ENCODE measurements around the gene PRAMEF4.
"Not testable (repeated sequence)": the region's sequence is repeated elsewhere in the genome, so short reads cannot be mapped to it uniquely, and the experiment has no call there.

PRAMEF4 gene

DNA sequence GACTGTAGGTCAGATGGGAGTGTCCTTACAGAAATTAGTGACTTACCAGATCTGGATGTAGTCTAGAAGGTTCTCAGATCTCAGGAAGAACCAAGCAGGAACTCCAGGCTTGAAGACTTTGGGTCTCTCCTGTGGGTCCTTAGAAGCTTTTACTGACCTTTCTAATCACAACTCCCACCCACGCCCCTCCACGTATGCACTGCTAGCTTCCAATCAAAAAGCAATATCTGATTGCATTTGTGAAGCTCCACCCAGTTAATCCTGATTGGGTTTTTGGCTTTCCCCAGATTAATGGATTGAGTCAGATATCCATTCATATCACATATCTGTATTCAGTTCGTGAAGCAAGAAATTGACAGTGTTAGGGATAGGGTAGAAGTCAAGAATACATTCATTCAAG lies at the start of gene PRAMEF4:
Gene PRAMEF4, minus strand, starts transcription at position 101 of the 400 bp plus-strand sequence. CDS start 2,807 bp downstream, outside the sequence.
- DNase-seq, result not testable (repeated sequence)

DNA sequence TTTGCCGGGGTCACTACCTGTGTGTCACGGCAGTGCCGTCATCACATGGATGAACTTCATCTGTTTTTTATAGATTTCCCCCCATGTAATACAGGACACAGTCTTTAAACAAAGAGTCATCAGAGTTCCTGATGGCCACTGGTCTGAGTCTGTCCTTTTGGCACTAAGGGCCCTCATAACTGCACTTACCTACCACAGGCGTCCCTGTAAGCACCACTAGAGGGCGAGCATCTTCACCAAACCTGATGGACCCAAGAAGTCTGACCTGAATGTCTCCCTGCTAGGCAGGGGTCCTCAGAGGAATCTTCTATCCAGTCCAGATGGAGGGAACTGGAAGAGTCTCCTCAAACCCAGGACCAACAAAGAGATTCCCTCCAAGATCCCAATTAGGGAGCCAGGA lies 38.4 kb upstream of the PRAMEF4 start:
- not testable (repeated sequence) for DNase-seq

- not testable (repeated sequence) for DNase-seq
Observed at GRCh38 chr1:12921749-12922148, 35.7 kb upstream of the PRAMEF4 start.

GRCh38 chr1:12916310-12916709 lies 30.3 kb upstream of the PRAMEF4 start, which contains the start of gene PRAMEF7:
Gene PRAMEF7, plus strand, starts transcription at chr1:12916610. Its CDS starts 1,083 bp downstream, at chr1:12917693.
- DNase-seq, result not testable (repeated sequence)

- DNase-seq, result not testable (repeated sequence)
Observed at GRCh38 chr1:12903793-12904572, 18.0 kb upstream of the PRAMEF4 start.

DNA sequence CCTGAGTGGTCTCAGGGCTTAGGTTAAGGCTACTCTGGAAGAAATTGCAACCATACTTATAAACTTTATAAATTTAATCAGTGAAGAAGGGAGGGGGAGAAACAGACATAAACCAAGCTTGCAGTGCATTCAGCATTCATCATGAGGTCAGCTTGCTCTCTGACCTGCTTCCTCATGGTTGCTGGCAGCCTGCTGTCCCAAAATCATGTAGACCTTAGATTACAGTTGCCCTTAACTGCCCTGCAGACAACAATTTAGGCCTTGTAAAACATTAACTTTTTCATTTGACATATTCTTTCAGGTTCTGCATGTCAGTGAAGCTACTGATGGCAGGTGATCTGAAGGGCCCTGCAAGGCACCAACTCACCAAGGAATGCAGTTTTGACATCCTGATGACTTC lies 13.2 kb upstream of the PRAMEF4 start:
- DNase-seq, result not testable (repeated sequence)

GRCh38 chr1:12898170-12898569 lies 12.2 kb upstream of the PRAMEF4 start, which contains the start of gene PRAMEF10:
Gene PRAMEF10, minus strand, starts transcription at chr1:12898270. Its CDS starts 2,423 bp downstream, at chr1:12895847.
- DNase-seq, result not testable (repeated sequence)

GRCh38 chr1:12878453-12878852 lies 7.5 kb downstream of the PRAMEF4 start:
- DNase-seq, result not testable (repeated sequence)

- DNase-seq, result not testable (repeated sequence)
Observed at GRCh38 chr1:12863131-12863880, 22.7 kb downstream of the PRAMEF4 start.

DNA sequence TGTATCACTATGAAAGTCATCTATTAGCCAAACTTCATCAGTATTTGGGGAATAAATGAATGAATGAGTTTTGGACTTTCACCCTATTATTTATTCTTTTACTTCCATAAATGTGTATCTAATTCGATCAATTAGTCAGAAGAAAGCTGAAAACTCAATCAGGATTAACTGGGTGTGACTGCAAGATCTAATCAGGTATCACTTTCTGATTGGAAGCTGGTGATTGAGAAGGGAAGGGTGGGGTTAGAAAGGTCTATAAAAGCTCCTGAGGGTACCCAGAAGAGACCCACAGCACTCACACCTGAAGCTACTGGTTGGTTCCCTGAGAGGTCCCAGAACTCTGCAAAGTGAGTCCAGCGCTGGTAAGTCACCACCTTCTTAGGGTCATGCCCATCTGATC lies 29.2 kb downstream of the PRAMEF4 start, which contains the start of gene PRAMEF2:
Gene PRAMEF2, plus strand, starts transcription at position 301 of the 400 bp plus-strand sequence. CDS start 1,924 bp downstream, outside the sequence.
- DNase-seq, result not testable (repeated sequence)

DNA sequence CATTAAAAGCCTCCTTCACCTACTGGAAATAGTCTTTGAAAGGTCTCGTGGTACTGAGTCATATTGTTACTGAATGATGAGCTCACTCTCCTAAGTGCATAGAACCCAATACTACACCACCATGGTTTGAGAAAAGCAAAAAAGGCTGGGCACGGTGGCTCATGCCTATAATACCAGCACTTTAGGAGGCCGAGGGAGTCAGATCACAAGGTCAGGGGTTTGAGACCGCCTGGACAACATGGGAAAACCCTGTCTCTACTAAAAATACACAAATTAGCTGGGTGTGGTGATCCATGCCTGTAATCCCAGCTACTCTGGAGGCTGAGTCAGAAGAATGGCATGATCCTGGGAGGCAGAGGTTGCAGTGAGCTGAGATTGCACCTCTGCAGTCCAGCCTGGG lies 34.2 kb downstream of the PRAMEF4 start:
- DNase-seq, result no peak

DNA sequence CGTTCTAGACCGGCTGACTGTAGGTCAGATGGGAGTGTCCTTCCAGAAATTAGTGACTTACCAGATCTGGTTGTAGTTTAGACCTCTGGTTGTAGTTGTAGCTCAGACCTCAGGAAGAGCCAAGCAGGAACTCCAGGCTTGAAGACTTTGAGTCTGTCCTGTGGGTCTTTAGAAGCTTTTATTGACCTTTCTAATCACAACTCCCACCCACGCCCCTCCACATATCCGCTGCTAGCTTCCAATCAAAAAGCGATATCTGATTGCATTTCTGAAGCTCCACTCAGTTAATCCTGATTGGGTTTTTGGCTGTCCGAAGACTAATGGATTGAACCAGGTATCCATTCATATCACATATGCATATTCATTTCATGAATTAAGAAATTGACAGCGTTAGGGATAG lies 37.4 kb downstream of the PRAMEF4 start, which contains the start of gene HNRNPCL1:
Gene HNRNPCL1, minus strand, starts transcription at position 101 of the 400 bp plus-strand sequence. CDS start 431 bp downstream, outside the sequence.
- DNase-seq, result not testable (repeated sequence)

DNA sequence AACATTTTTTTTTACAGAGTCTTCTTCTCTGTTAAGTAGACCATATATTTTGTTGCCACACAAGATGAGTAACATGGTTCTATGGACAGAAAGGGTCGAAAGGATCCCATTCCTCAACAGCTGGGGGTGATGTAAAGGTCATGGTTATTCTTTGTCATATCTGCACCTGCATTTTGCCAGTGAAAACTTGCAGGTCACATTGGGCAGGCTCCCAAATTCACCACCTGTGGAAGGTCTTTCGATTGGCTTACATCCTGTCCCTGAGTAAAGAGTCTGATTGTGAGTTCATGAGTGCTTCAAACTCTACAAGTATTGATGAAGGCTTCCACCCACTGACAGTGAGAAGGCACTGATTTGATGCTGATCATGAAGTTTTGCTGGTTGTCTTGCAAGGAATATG lies 52.8 kb downstream of the PRAMEF4 start:
- DNase-seq, result not testable (repeated sequence)

GRCh38 chr1:12831310-12831709 lies 54.7 kb downstream of the PRAMEF4 start, which contains the start of gene PRAMEF11:
Gene PRAMEF11, minus strand, starts transcription at chr1:12831410. Its CDS starts 2,621 bp downstream, at chr1:12828789.
- DNase-seq, result not testable (repeated sequence)

Measured in CD4-positive, alpha-beta T cell treated with Interleukin-21 for 1 hour (primary cell).